ENCODE results near the gene MPP2.

DNA sequence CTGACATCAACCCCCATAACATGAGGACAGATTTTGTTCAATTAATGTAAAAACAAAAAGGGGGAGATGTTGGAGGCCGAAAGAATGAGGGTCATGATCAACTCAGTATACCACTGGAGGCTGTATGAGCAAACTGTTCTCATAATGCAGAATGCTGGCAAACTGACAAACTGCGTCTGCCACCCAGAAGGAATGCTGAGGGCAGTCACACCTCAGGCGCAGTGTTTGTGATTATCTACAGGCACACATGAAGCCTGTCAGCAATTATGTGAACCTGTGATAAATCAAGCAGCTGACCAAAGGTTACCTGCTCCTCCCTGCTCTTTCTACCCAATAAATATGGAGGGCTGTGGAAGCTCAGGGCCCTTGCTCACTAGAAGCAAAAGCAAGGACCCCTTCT, 33.0 kb downstream of the MPP2 start:
- TF ChIP-seq CTCF (IDR thresholded peaks at IDR 0.05; ENCODE audit: low read depth, low read length), result no peak
- no peak for TF ChIP-seq EZH2phosphoT487 (IDR thresholded peaks at IDR 0.05; ENCODE audit: low read depth)

Data from OCI-LY3 (cell line).